Central memory CD8-positive, alpha-beta T cell (primary cell): ENCODE measurements around the gene SPTB.
"Not testable (repeated sequence)": the region's sequence is repeated elsewhere in the genome, so short reads cannot be mapped to it uniquely, and the experiment has no call there.

Source experiments
- ATAC-seq: fragments of 150-1000 bp; cut with Tn5 transposase; replicated peaks from 2 replicates; pipeline ENCODE4 v1.10.0; 2022; ENCODE audit warnings: mild to moderate bottlenecking, moderate FRiP score, moderate number of reproducible peaks; ENCODE audit not compliant: poor library complexity, severe bottlenecking; ENCODE audit errors: extremely low read depth
- DNase-seq, 2 donors: peaks; one replicate each; pipeline ENCODE4 v3.0.0; 2021; ENCODE audit warnings: low spot score in 2 of 2
- H3K27ac Mint-ChIP-seq: one replicate; pipeline ENCODE4 v1.8.0; 2022; ENCODE audit warnings: low read depth, mild to moderate bottlenecking, moderate library complexity, mixed read lengths
- H3K27me3 Mint-ChIP-seq: one replicate; pipeline ENCODE4 v1.8.0; 2022; ENCODE audit warnings: mixed read lengths
- H3K36me3 Mint-ChIP-seq: one replicate; pipeline ENCODE4 v1.8.0; 2022; ENCODE audit warnings: mild to moderate bottlenecking, moderate library complexity, mixed read lengths; ENCODE audit not compliant: insufficient read depth
- H3K4me1 Mint-ChIP-seq: one replicate; pipeline ENCODE4 v1.8.0; 2022; ENCODE audit warnings: mixed read lengths
- H3K4me3 Mint-ChIP-seq: one replicate; pipeline ENCODE4 v1.8.0; 2022; ENCODE audit warnings: mild to moderate bottlenecking, moderate library complexity, mixed read lengths
- H3K9me3 Mint-ChIP-seq: one replicate; pipeline ENCODE4 v1.8.0; 2022; ENCODE audit warnings: mixed read lengths

Gene SPTB

GRCh38 chr14:64805646-64806045, 74.1 kb downstream of the SPTB start:
- peaks cover 28% of the 10 kb centered on the region for H3K27me3 Mint-ChIP-seq
- H3K36me3 Mint-ChIP-seq, DNase-seq, H3K4me3 Mint-ChIP-seq, ATAC-seq, H3K9me3 Mint-ChIP-seq, H3K4me1 Mint-ChIP-seq, H3K27ac Mint-ChIP-seq: not testable (repeated sequence)

- no peaks in the 10 kb centered on the region for H3K36me3 Mint-ChIP-seq
- H3K4me3 Mint-ChIP-seq: no peak overlapping the region
- H3K27ac Mint-ChIP-seq: no peak overlapping the region
- peaks cover 21% of the 10 kb centered on the region for H3K27me3 Mint-ChIP-seq
- DNase-seq: no peak
- H3K9me3 Mint-ChIP-seq: no peaks in the 10 kb centered on the region
- no peak for ATAC-seq
- no peaks in the 10 kb centered on the region for H3K4me1 Mint-ChIP-seq
Measured at GRCh38 chr14:64804754-64805260, 74.9 kb downstream of the SPTB start.

GRCh38 chr14:64801800-64802199, 77.9 kb downstream of the SPTB start:
- Mint-ChIP-seq H3K27ac (no peak overlapping the region), H3K4me1 (no peaks in the 10 kb centered on the region), H3K36me3 (no peaks in the 10 kb centered on the region), H3K27me3 (no peaks in the 10 kb centered on the region), H3K9me3 (no peaks in the 10 kb centered on the region), H3K4me3 (no peak overlapping the region)
- ATAC-seq: no peak
- DNase-seq: no peak

- Mint-ChIP-seq H3K4me1 (no peaks in the 10 kb centered on the region), H3K9me3 (no peaks in the 10 kb centered on the region), H3K36me3 (no peaks in the 10 kb centered on the region), H3K27me3 (no peaks in the 10 kb centered on the region), H3K27ac (no peak overlapping the region), H3K4me3 (no peak overlapping the region)
- no peak for ATAC-seq
- DNase-seq: no peak
Measured at GRCh38 chr14:64801046-64801445, 78.7 kb downstream of the SPTB start.

GRCh38 chr14:64800000-64800399, 79.7 kb downstream of the SPTB start:
- Mint-ChIP-seq H3K9me3 (no peaks in the 10 kb centered on the region), H3K36me3 (no peaks in the 10 kb centered on the region), H3K27ac (no peak overlapping the region), H3K4me3 (no peak overlapping the region), H3K27me3 (peaks cover 10% of the 10 kb centered on the region), H3K4me1 (no peaks in the 10 kb centered on the region)
- DNase-seq (no peak), ATAC-seq (no peak)

- ATAC-seq (no peak), DNase-seq (no peak)
- H3K36me3 Mint-ChIP-seq: no peaks in the 10 kb centered on the region
- peaks cover 14% of the 10 kb centered on the region for H3K27me3 Mint-ChIP-seq
- no peaks in the 10 kb centered on the region for H3K9me3 Mint-ChIP-seq
- H3K4me1 Mint-ChIP-seq: no peaks in the 10 kb centered on the region
- H3K4me3 Mint-ChIP-seq: no peak overlapping the region
- H3K27ac Mint-ChIP-seq: no peak overlapping the region
Measured at GRCh38 chr14:64799555-64799954, 80.2 kb downstream of the SPTB start.

GRCh38 chr14:64796369-64796768, 83.3 kb downstream of the SPTB start:
- peaks cover 17% of the 10 kb centered on the region for H3K27me3 Mint-ChIP-seq

GRCh38 chr14:64795921-64796320, 83.8 kb downstream of the SPTB start:
- Mint-ChIP-seq H3K9me3 (no peaks in the 10 kb centered on the region), H3K27ac (no peak overlapping the region), H3K27me3 (peaks cover 17% of the 10 kb centered on the region), H3K4me1 (no peaks in the 10 kb centered on the region), H3K4me3 (no peak overlapping the region), H3K36me3 (no peaks in the 10 kb centered on the region)
- DNase-seq (no peak), ATAC-seq (no peak)

More at GRCh38 chr14:64796369-64796768, 83.3 kb downstream of the SPTB start:
- no peaks in the 10 kb centered on the region for H3K36me3 Mint-ChIP-seq
- H3K9me3 Mint-ChIP-seq: no peaks in the 10 kb centered on the region
- H3K4me3 Mint-ChIP-seq: no peak overlapping the region
- H3K4me1 Mint-ChIP-seq: no peaks in the 10 kb centered on the region
- ATAC-seq: no peak
- no peak for DNase-seq
- H3K27ac Mint-ChIP-seq: no peak overlapping the region

GRCh38 chr14:64795211-64795610, 84.5 kb downstream of the SPTB start:
- H3K4me1 Mint-ChIP-seq: no peaks in the 10 kb centered on the region
- H3K27ac Mint-ChIP-seq: no peak overlapping the region
- no peaks in the 10 kb centered on the region for H3K36me3 Mint-ChIP-seq
- no peak overlapping the region for H3K4me3 Mint-ChIP-seq
- no peak for ATAC-seq
- H3K9me3 Mint-ChIP-seq: no peaks in the 10 kb centered on the region
- H3K27me3 Mint-ChIP-seq: peaks cover 17% of the 10 kb centered on the region
- DNase-seq: no peak

GRCh38 chr14:64792871-64793560, 86.7 kb downstream of the SPTB start:
- DNase-seq: no peak
- Mint-ChIP-seq H3K4me3 (no peak overlapping the region), H3K4me1 (no peaks in the 10 kb centered on the region), H3K9me3 (no peaks in the 10 kb centered on the region), H3K27ac (no peak overlapping the region), H3K36me3 (no peaks in the 10 kb centered on the region), H3K27me3 (peaks cover 21% of the 10 kb centered on the region)
- ATAC-seq: no peak

- Mint-ChIP-seq H3K4me1 (no peaks in the 10 kb centered on the region), H3K9me3 (no peaks in the 10 kb centered on the region)
Measured at GRCh38 chr14:64792231-64792630, 87.5 kb downstream of the SPTB start.

GRCh38 chr14:64790478-64790877, 89.2 kb downstream of the SPTB start:
- Mint-ChIP-seq H3K27me3 (peaks cover 33% of the 10 kb centered on the region), H3K27ac (no peak overlapping the region), H3K36me3 (no peaks in the 10 kb centered on the region), H3K4me3 (no peak overlapping the region), H3K9me3 (no peaks in the 10 kb centered on the region), H3K4me1 (no peaks in the 10 kb centered on the region)
- DNase-seq (no peak), ATAC-seq (no peak)

More at GRCh38 chr14:64792231-64792630, 87.5 kb downstream of the SPTB start:
- Mint-ChIP-seq H3K36me3 (no peaks in the 10 kb centered on the region), H3K27me3 (peaks cover 29% of the 10 kb centered on the region), H3K27ac (no peak overlapping the region), H3K4me3 (no peak overlapping the region)
- ATAC-seq (no peak), DNase-seq (no peak)

GRCh38 chr14:64789696-64790095, 90.0 kb downstream of the SPTB start:
- Mint-ChIP-seq H3K36me3 (no peaks in the 10 kb centered on the region), H3K27ac (no peak overlapping the region), H3K27me3 (peaks cover 25% of the 10 kb centered on the region), H3K4me1 (no peaks in the 10 kb centered on the region), H3K9me3 (no peaks in the 10 kb centered on the region), H3K4me3 (no peak overlapping the region)
- ATAC-seq (no peak), DNase-seq (no peak)
